GM19240 (cell line): Measurements from ENCODE around the gene RNLS.

Source experiments
- DNase-seq: peaks from one replicate; pipeline ENCODE4 v3.0.0; 2011; ENCODE audit warnings: low spot score; ENCODE audit not compliant: insufficient read length

RNLS gene

DNA sequence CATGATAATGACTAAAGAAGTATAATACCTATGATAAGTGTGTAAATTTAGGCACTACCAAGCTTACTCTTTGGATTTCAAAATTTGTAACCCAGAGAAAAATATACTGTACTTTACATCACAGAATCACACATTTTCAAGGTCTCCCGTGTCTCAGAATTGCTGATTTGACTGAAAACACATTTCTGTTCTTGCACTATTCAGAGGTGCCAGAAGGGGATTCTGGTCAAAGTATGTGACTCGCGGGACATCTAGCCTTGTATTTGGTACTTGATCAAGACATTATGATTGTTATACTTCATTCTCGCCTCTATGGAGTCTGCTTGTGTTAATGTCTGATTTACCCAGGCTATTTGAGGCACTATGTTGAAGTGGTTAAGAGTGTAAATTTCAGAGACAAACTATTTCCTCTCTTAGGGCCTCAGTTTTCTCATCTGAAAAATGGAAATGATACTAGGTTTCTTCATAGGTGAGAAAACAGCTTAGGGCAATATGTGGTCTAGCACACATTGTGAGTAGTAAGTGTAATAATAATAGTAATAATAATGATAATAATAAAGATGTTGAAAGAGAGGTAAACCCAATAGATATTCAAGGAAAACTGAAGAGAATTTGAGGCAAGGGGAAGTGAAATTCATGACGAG lies 320.4 kb downstream of the RNLS start:
- no peak for DNase-seq

DNA sequence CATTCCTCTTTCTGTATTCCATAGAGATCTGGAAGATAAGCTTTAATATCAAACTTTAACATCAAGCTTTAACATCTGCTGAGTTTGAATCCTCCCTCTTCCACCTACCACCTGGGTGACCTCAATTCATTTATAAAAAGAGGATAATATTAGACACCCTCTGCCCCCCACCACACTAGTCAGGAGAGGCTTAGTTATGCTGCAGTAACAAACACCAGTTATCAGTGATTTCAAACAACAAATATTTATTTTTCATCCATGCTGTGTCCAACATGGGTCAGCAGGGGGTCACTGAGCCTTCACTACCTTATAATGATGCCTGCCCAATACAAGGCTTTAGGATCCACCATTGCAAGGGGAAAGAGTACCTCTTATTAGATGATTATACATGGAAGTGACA lies 322.0 kb downstream of the RNLS start:
- no peak for DNase-seq

DNA sequence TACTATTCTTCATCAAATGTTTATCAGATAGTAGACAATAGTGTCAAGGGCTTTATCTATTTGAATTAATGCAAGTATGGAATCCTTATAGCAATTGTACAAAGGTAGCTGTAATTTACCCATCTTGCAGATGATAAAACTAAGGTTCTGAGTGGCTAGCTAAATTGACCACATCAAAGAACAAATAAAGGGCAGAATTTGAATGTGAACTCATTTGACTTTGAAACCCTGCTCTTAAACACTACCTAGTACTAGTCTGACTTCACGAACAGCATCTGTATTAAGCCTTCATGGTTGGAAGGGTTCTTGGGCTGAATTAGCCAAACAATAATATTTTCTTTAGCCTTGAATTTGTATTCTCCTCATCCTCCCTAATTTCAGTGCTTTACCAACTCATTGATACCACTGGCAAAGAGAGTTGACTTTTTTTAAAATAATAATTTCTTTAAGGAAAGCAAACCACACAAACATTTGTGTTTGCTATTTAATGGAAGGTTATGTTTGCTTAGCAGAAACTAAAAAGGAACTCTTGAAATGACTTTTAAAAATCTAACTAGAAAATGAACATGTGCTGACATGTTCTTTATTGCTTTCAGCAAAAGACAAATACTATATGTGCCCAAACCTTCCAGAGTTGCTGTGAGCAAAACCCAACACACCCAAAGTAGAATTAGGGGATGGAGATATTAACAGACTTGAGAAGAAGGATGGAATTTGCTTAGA lies 322.6 kb downstream of the RNLS start:
- no peak for DNase-seq

DNA sequence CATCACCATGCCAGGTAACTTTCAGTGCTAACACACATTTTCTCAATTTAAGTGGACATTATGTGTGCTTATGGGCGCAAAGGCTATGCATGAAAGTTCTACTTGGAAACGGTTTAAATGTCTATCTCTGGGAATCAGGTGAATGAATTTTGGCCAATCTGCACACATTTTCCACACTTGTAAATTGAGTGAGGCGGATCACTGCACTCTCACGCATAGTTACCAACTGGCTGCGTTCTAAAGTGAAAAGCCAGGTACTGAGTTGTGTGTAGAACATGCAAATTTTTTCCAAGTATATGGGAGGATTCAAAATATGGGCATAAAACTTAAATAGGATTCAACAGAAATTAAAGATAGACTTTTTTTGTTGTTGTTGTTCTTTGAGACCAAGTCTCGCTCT lies 323.7 kb downstream of the RNLS start:
- no peak for DNase-seq

DNA sequence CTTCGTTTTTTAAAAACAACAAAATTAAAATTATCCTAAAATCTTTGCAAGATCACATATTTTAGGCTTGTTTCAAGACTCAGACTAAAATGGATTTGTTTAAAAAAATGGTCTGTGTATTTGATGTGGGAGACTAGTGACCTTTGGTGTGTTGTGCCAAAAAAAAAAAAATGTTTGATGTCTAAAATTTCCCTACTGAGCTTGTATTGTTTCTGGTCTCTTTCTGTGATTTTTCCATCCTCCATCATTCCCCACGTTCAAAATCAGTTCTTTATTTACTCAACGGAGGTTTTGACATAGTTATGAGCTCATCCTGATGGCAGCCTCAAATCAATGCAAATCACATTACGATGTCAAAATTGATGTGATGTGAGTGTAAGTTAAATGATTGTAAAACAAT lies 326.2 kb downstream of the RNLS start:
- no peak for DNase-seq

DNA sequence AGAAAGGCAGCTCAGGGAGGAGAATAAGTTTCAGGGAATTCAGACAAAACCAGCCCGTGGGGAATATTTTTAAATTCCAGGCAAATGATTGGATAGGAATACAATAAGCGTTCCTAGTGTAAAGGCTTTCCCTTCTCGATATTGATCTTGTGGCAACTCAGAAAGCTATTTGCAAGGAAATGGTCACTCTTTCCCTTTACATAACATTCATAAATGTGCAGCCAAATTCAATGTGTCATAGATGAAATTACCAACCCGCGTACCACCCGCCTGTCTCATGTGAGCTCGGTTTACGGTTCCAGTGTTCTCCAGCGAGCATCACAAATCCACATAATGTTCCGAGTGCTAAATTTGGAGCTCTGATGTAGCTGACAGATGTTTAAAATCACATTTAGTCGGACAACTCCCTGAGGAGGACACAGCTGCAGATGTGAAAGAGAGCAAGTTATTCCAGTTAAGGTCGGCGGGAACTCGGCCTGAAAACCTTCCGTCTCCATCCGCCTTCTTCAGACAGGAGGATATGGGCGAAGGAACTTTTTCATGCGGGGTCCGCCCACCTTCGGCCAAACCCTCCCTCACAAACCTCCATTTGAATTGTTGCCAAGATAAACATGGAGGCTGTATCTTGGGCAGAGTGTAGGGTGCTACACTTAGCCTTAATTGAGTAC lies 327.0 kb downstream of the RNLS start:
- no peak for DNase-seq

DNA sequence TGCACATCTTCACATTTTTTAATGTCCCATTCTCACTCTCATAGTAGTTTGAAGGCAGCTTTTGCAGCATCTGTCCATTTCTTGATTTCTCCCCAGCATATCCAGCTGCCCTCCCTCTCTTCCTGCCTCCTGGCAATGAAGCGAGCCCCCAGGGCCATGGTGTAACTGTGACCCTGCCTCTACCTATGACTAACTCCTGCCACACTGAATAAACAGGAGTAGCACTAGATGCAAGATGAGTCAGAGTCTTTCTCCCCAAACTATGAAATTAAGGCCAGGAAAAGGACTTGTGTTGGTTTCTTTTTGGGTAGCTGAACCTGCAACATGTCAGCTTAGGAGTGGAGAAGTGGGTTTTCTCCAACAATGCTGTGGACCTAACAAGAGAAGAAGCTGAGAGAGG lies 329.0 kb downstream of the RNLS start:
- no peak for DNase-seq

DNA sequence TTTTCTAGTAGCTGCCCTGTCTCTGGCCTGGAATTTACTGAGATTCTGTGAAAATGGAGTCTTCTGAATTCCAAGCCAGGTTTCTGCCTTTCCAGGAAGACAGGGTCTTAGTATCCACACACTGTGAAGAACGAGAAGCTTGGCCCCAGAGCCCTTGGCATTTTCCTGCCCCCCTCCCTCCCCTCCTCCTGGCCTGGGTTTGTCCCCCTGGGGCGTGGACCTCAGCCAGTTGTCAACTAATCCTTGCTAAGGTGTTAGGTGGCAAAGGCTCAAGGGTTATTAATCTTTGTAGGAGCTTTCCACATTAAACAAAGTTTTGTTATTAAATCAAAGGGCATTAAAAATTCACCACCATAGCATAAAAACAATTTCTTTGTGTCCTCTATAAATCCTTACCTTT lies 329.5 kb downstream of the RNLS start:
- DNase-seq = no peak

DNA sequence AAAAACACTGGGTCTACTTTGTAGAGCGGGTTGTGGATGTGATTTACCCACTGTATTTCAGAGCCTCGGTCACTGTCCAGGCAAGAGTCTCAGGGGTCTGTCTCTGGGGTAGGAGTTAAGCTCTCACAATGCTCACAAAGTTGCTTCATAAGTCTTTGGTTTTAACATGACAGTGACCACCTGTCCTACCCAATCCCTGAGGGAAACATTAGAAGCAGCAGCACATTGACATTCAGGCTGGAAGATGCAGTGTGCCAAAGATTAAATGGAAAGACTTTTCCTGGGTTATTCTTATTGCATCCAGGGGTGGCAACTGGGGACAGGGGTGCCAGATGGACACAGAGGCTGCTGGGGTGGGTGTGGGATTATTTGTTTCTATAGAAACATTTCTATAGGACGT lies 330.0 kb downstream of the RNLS start:
- DNase-seq = no peak

DNA sequence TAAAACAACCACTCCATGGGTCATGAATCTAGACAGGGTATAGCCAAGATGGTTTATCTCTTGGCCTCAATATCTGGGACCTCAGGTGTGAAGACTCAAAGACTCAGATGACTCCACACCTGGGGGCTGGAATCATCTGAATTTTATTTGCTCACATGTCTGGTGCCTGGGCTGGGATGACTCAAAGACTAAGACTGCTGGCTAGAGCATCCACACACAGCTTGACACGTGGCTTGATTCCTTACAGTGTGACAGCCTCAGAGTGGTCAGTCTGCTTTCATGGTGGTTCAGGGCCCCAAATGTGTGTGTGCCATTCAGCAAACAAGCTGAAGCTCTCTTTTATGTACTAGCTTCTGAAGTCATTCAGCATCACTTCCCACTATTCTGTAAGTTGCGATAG lies 333.7 kb downstream of the RNLS start:
- no peak for DNase-seq

DNA sequence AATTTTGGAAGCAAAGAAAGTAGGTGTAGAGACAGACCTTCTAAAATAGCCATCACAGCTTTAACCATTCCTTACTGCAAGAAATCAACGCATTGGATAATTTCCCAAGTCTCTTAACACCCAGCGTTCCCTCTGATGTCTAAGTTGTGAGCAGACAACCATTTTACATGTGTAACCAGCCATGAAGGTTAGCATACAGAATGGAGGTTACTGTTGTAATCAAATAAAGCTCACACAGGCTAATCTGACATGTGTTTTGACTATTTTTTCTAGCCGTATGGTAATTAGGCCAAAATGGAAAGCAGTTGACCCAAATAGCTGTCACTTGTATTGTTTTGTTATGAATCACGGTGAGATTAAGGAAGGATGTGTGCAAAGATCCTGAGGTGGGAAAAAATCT lies 336.4 kb downstream of the RNLS start:
- no peak for DNase-seq

DNA sequence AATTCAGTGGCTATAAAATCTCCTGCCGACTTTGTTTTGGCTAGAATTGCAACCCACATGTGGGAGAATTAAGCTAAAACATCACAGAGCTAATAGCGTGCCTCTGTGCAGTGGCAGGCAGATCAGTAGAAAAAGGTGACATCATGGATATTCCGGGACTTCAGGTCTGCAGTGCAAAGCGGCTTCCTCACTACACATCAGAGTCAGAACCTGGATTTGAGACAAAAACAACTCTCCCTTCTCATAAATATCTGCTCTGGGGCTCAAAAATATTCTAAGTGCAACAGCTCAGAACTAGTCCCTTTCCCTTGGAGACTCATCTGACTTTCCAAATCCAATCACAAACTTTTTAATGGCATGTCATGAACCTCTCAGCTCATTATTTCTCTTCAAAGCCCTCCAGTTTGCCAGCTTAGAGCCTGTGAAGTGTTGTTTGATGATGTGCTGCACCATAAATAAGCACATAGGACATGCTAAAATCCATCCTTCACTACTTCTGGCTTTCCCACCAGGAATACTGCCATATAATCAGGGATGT lies 337.1 kb downstream of the RNLS start:
- no peak for DNase-seq

DNA sequence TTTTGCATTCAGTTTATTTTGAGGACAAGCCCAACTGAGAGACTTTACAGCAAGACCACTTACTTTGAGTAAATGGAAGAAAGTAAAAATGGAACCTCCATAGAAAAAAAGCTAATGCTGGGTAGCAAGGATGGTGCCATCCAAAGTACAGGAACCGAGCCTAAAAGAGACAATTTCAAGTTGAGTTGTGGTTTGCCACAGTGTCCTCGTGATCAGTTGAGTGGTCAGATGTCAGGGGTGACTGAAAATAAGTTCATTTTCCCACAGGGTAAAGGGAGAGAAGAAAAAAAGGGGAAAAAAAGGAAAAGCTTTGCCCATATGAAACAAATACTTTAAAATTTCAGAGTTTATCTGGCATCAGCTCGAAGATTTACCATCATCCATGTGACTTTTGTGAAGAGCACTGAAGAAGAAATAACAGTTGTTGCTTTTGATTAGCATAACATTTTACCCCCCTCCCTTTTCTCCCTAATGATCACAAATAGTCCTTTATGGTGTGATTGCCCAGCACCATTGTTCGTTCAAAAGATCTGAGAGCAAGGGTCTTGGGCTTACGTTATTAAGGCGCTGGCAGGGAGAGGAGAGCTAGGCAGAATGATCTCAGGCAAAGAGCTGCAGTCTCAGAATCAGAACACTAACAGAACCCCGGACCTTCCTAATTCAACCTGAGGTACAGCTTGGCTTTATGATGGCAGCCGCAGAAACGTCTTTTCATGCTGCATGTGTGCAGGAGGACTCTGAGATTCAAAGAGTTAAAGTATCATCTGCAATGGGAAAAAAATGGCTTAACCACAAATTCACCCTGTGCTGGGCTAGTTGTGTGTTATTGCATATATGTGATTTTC lies 338.1 kb downstream of the RNLS start:
- no peak for DNase-seq

DNA sequence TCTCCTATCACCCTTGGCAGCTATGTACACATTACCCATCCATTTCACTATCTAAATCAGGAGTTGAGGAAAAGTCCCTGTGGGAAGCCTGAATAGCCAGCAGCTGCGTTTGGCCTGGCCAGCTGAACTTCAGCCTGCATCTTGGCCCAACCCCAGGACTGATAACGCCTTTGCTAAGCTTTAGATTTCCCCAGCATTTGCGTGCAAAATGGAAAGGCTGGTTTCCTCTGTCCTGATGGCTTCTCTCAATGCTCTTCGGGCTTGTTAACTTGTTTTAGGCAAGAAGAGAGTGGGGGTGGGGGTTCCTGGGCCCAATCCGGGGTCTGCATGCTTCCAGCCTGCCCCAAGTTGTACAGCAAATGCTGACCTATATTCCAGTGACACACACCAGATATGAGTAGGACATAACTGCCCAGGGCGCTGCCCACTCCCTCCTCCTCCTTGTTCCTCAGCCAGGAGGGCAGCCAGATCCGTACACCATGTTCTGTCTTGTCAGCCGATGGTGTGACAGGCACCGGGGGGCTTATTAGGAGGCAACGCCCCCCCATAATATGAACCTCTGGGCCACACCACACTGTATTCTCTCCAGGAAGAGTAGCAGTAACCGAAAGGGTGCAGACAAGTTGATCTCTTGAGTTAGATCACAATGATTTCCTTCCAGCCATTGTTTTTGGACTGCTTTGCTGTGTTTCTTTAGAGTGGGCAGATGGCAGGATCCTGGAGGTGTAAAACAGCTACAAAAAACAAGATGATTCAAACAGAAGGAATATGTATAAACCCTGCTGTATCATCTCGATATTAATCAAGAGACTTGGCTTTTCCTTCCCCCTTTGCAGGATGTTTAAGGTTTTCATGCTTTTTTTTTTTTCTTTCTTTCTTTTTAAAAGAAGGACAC lies 339.0 kb downstream of the RNLS start:
- DNase-seq = no peak

DNA sequence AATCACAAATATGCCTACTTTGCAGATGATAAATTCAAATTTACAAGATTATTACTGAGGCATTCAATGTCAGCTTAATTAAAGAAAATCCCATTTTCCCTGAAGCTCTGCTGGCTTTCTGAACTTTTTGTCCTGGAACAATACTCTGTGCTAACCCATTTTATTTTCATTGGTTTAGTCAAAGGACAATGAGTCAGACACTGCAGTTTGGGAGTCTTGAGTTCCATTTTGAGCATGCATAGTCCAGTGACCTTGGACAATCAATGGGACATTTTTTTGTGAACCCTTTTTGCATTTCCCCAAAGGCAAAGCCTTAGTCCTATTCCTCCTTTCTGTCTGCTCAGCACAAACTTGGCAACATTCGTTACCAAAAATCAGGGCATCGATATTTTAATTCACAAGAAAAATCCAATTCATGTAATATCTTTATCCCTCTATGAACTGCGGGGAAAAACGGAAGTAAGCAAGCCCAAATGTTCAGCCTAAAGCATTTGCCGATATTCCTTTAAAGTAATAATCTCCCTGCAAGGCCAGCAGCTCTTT lies 339.8 kb downstream of the RNLS start:
- no peak for DNase-seq

DNA sequence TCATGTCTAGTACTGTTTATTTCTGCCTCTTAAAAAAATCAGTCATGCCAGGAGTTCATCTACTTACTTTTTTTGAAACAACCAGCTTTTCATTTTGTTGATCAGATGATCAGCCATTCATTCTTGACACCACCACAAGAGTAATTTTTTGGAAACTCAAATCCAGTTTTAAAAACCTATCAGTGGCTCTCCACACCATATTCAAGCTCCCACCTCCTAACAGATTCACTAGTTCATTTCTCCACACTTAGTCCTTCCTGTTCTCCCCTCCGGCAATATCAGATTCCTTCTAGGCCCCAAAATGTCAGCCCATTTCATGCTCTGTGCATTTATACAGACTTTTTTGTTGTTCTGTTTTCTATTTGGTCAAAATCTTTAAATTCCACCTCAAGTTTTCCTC lies 341.6 kb downstream of the RNLS start:
- no peak for DNase-seq

DNA sequence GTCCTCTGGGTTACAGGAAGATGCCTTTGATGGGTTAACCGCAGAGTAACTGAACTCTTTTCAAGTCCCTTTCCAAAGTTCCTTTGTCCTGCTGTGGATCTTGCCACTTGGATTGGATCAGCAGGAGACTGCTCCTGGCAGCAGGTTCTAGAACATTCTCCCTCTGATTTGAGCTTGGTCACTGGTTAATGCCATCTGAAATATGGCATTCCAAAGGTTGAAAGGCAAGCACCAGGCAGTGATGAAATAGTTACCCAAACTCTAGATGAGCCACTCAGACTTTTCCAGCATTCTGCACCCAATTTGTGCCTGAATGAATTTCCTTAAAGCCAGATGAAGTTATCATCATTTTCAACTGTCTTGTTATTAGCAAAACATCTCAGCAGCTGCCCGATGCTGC lies 343.9 kb downstream of the RNLS start:
- DNase-seq = no peak

DNA sequence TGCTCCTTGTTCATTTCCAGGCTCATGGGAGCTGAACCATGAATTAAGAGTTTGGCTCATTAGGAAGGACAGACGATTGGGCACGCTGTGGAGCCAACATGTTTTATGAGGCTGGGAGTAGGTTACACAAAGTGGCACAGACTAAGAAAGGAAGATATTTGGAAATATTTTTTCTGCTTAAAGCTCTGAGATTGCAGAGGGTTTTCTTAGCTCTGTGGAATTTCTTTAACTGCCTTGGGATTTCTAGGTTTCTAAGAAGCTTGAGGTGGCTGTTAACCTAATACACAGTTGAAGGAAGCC lies 344.6 kb downstream of the RNLS start:
- DNase-seq = no peak

DNA sequence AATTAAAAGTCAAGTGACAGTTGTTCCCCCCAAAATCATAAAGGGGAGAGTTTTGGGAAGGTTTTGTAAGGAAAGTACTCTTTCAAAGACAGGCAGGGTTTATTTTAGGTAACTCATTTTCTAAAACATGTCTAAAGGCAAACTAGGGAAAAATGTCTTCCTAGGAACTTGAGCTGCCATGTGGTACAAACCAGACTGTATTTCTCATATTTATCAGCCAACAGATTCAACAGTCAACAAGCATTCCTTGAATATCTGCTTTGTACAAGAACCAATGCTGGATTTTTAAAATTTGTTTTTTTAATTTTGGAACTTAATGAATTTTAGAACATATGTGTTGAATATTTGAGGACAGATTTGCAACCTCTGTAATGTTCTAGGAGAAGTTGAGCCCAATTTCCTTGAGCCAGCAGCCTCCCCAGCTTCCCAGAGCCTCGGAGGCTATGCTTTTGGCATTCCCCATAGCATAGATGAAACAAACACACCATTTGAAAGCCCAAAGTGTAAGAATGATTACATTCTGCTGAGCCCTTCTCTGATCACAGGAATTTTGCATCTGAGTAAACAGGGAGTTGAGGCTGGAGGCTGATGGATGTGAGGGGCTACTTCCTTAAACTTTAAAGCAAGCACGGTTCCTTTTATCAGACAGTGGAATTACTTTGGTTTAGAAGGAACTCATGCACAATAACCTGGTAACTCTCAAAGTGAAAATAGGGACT lies 345.1 kb downstream of the RNLS start:
- no peak for DNase-seq
